IMR-90 (cell line): ENCODE data around the gene FEN1. TPM values are rescaled to one million over a fixed set of nuclear protein-coding genes. Genes with fewer than 3 reads are reported as not detected.

Experiments used
- ATAC-seq: fragments of 200-7000 bp; cut with Tn5 transposase; 2 replicates; pipeline ENCODE4 v1.9.1; 2020; ENCODE audit warnings: low read depth, mild to moderate bottlenecking, moderate library complexity
- BruUV-seq: library from RNA; stranded (reverse); fragments of 400-500 nt; replicated peaks from 2 replicates; lab custom pipeline; 2021; lab: Mats Ljungman, UMichigan
- CTCF ChIA-PET: fragments of 300-600 bp; formaldehyde crosslinking; extraction: SDS; loops from one replicate; lab custom pipeline; 2021; ENCODE audit warnings: antibody characterized with exemption; lab: Yijun Ruan, JAX
- POLR2A ChIA-PET: fragments of 300-600 bp; sonication (Branson Sonifier 250); formaldehyde crosslinking; loops from one replicate; lab custom pipeline; 2022; ENCODE audit warnings: antibody characterized with exemption; ENCODE audit not compliant: unreplicated experiment; lab: Charles Lee
- DNase-seq: peaks from one replicate; pipeline ENCODE4 v3.0.0; 2013
- H2AFZ ChIP-seq: replicated peaks from 2 replicates; pipeline ENCODE3; 2013; ENCODE audit warnings: low read length, mild to moderate bottlenecking; ENCODE audit not compliant: poor library complexity
- H2AK5ac ChIP-seq: 2 replicates; pipeline ENCODE4 v1.6.1; 2013; ENCODE audit warnings: low read depth, low read length, inconsistent platforms
- H2AK9ac ChIP-seq: replicated peaks from 2 replicates; pipeline ENCODE3; 2013; ENCODE audit warnings: mild to moderate bottlenecking, low read depth, low read length, moderate library complexity; ENCODE audit not compliant: poor library complexity
- H2BK120ac ChIP-seq: 2 replicates; pipeline ENCODE4 v1.6.1; 2013; ENCODE audit warnings: low read depth, low read length, inconsistent platforms
- H2BK15ac ChIP-seq: 3 replicates; pipeline ENCODE4 v1.6.1; 2013; ENCODE audit warnings: low read depth, low read length, inconsistent platforms
- H2BK20ac ChIP-seq: 2 replicates; pipeline ENCODE4 v1.6.1; 2013; ENCODE audit warnings: low read depth, mild to moderate bottlenecking, inconsistent platforms, low read length, moderate library complexity
- H2BK5ac ChIP-seq: 2 replicates; pipeline ENCODE4 v1.6.1; 2013; ENCODE audit warnings: mild to moderate bottlenecking, low read depth, low read length, inconsistent platforms; ENCODE audit not compliant: poor library complexity, severe bottlenecking
- H3K14ac ChIP-seq: replicated peaks from 2 replicates; pipeline ENCODE4 v1.6.1; 2013; ENCODE audit warnings: low read depth, low read length, inconsistent platforms
- H3K18ac ChIP-seq: 2 replicates; pipeline ENCODE4 v1.6.1; 2013; ENCODE audit warnings: low read depth, low read length, control low read depth
- H3K23ac ChIP-seq: 2 replicates; pipeline ENCODE4 v1.6.1; 2013; ENCODE audit warnings: low read depth, low read length, inconsistent platforms
- H3K27ac ChIP-seq: 2 replicates; pipeline ENCODE4 v1.5.1; 2013; ENCODE audit warnings: mild to moderate bottlenecking, control low read depth, low read length; ENCODE audit not compliant: insufficient read depth
- H3K27me3 ChIP-seq: 2 replicates; pipeline ENCODE4 v1.6.1; 2013; ENCODE audit warnings: low read length; ENCODE audit not compliant: control insufficient read depth, insufficient read depth
- H3K36me3 ChIP-seq: 2 replicates; pipeline ENCODE4 v1.6.1; 2013; ENCODE audit warnings: low read length, mixed read lengths; ENCODE audit not compliant: control insufficient read depth, insufficient read depth
- H3K4ac ChIP-seq: 2 replicates; pipeline ENCODE4 v1.6.1; 2013; ENCODE audit warnings: low read depth, low read length, inconsistent platforms
- H3K4me1 ChIP-seq: 2 replicates; pipeline ENCODE4 v1.6.1; 2013; ENCODE audit warnings: low read length, mixed read lengths; ENCODE audit not compliant: control insufficient read depth, insufficient read depth
- H3K4me2 ChIP-seq: 2 replicates; pipeline ENCODE4 v1.6.1; 2013; ENCODE audit warnings: low read depth, mild to moderate bottlenecking, control low read depth, low read length, moderate library complexity
- H3K4me3 ChIP-seq: 2 replicates; pipeline ENCODE4 v1.5.1; 2013; ENCODE audit warnings: low read depth, mild to moderate bottlenecking, control low read depth, low read length, moderate library complexity; ENCODE audit not compliant: insufficient read depth
- H3K56ac ChIP-seq: 2 replicates; pipeline ENCODE4 v1.6.1; 2013; ENCODE audit warnings: low read length, inconsistent platforms; ENCODE audit not compliant: insufficient read depth; ENCODE audit errors: extremely low read depth
- H3K79me1 ChIP-seq, 2 experiments: 2 replicates each; pipeline ENCODE4 v1.6.1; 2013; ENCODE audit warnings: low read length in 2 of 2, inconsistent platforms in 1 of 2, low read depth in 1 of 2
- H3K9ac ChIP-seq: 2 replicates; pipeline ENCODE4 v1.6.1; 2013; ENCODE audit warnings: low read depth, low read length, control low read depth
- H3K9me1 ChIP-seq: 2 replicates; pipeline ENCODE4 v1.6.1; 2013; ENCODE audit warnings: low read length, inconsistent platforms; ENCODE audit not compliant: insufficient read depth
- H3K9me3 ChIP-seq: 2 replicates; pipeline ENCODE4 v1.6.1; 2013; ENCODE audit warnings: low read length; ENCODE audit not compliant: control insufficient read depth, insufficient read depth
- H4K20me1 ChIP-seq: 2 replicates; pipeline ENCODE4 v1.6.1; 2013; ENCODE audit warnings: low read length, inconsistent platforms; ENCODE audit not compliant: insufficient read depth
- H4K5ac ChIP-seq: 2 replicates; pipeline ENCODE4 v1.6.1; 2013; ENCODE audit warnings: mild to moderate bottlenecking, low read depth, low read length, control low read depth
- H4K8ac ChIP-seq, 2 experiments: 2 replicates each; pipeline ENCODE4 v1.6.1; 2013; ENCODE audit warnings: low read depth in 2 of 2, low read length in 2 of 2, control low read depth in 1 of 2, inconsistent platforms in 1 of 2
- H4K91ac ChIP-seq: 2 replicates; pipeline ENCODE4 v1.6.1; 2013; ENCODE audit warnings: low read depth, low read length, inconsistent platforms; ENCODE audit not compliant: insufficient read depth
- BHLHE40 ChIP-seq: fragments of 150-350 bp; IDR thresholded peaks from 2 replicates; pipeline ENCODE4 v1.6.1; 2016; ENCODE audit warnings: mild to moderate bottlenecking, low read depth, low read length
- CTCF ChIP-seq: conservative IDR thresholded peaks from 2 replicates; pipeline ENCODE4 v1.5.1; 2012; ENCODE audit warnings: mild to moderate bottlenecking, low read depth, low read length, improper control_type of control experiment
- MAZ ChIP-seq: IDR thresholded peaks from 2 replicates; pipeline ENCODE4 v1.6.1; 2012; ENCODE audit warnings: low read depth, mild to moderate bottlenecking, low read length, improper control_type of control experiment, moderate library complexity, borderline replicate concordance
- MXI1 ChIP-seq: IDR thresholded peaks from 2 replicates; pipeline ENCODE4 v1.6.1; 2012; ENCODE audit warnings: low read depth, mild to moderate bottlenecking, low read length, moderate library complexity, borderline replicate concordance
- POLR2A ChIP-seq: IDR thresholded peaks from 2 replicates; pipeline ENCODE4 v1.6.1; 2012; ENCODE audit warnings: mild to moderate bottlenecking, low read depth, low read length
- RCOR1 ChIP-seq: IDR thresholded peaks from 2 replicates; pipeline ENCODE4 v1.6.1; 2012; ENCODE audit warnings: mild to moderate bottlenecking, low read length, improper control_type of control experiment; ENCODE audit not compliant: insufficient replicate concordance
- RFX5 ChIP-seq: IDR thresholded peaks from 2 replicates; pipeline ENCODE4 v1.8.0; 2012; ENCODE audit warnings: low read depth, mild to moderate bottlenecking, low read length, moderate library complexity
- WGBS, 2 experiments: methylation state at CpG; one replicate each; pipeline versions ENCODE4 v1.1.5 to v1.1.7; 2013; ENCODE audit warnings: missing lambda C conversion rate in 2 of 2; ENCODE audit not compliant: insufficient read length in 1 of 2; ENCODE audit errors: extremely low coverage in 2 of 2; 5-methylcytosine and 5-hydroxymethylcytosine counted together
- dilution Hi-C: fragments of 300-500 bp; cut with HindIII; formaldehyde crosslinking; loops from one replicate; pipeline ENCODE4 v1.14.3; 2018; ENCODE audit warnings: low sequenced_read_pairs; ENCODE audit not compliant: unreplicated experiment
- in situ Hi-C: fragments of 300-500 bp; cut with MboI; formaldehyde crosslinking; loops from 3 replicates; pipeline ENCODE4 v1.14.3; 2019; ENCODE audit warnings: low sequenced_read_pairs, inconsistent platforms, mixed read lengths
- intact Hi-C: fragments of 100-400 bp; cut with micrococcal nuclease; formaldehyde crosslinking; loops from 2 replicates; pipeline ENCODE4 v1.10.0; 2022
- polyA plus RNA-seq, 3 experiments: library from polyadenylated mRNA; depleted of rRNA; stranded (reverse); fragments of >200 nt; gene quantifications; 2 replicates each; pipeline ENCODE4 v1.2.3, GENCODE V29; 2012; ENCODE audit warnings: low replicate concordance in 1 of 3
- total RNA-seq: library from RNA; depleted of rRNA; stranded (reverse); fragments of >200 nt; gene quantifications from 2 replicates; pipeline ENCODE4 v1.2.3, GENCODE V29; 2012

Gene FEN1
- total and polyA plus RNA-seq, 2 of the 4 experiments (the other 2 are of a cell fraction) = 23.0 to 41.9 TPM

GRCh38 chr11:61814247-61814957 is 21.7 kb downstream of the FEN1 start (continued):
- no peak for TF ChIP-seq RFX5
- no peak for TF ChIP-seq RCOR1

- TF ChIP-seq MXI1 (no peak; the same call in 1 of the 2 replicates), MAZ (peak; percentile 67; the same call in 1 of the 2 replicates), POLR2A (peak; percentile 49; the same call in 1 of the 2 replicates), BHLHE40 (peak; percentile 28; the same call in 1 of the 2 replicates), CTCF (no peak)
- Histone ChIP-seq H2BK15ac (peak overlapping the region; percentile 85; the same call in 2 of the 3 replicates), H3K4me2 (peak overlapping the region; percentile 98), H3K9me1 (peaks cover 14% of the 10 kb centered on the region), H2BK5ac (peak overlapping the region; percentile 84), H3K9me3 (no peaks in the 10 kb centered on the region), H2BK20ac (peak overlapping the region; percentile 96), H3K36me3 (peaks cover 25% of the 10 kb centered on the region), H4K5ac (peak overlapping the region; percentile 94), H2AK5ac (peak overlapping the region; percentile 94), H4K8ac (peak overlapping the region; percentile 89 to 98), H3K9ac (peak overlapping the region; percentile 84), H3K18ac (peak overlapping the region; percentile 40), H3K14ac (peak overlapping the region; percentile 99), H2AK9ac (peak overlapping the region; percentile 98), H2AFZ (peak overlapping the region; percentile 95), H3K27ac (peak overlapping the region; percentile 92), H3K23ac (peak overlapping the region; percentile 98), H3K4ac (peak overlapping the region; percentile 97), H3K56ac (peak overlapping the region; percentile 76), H3K79me1 (peaks cover 7 to 42% of the 10 kb centered on the region in 2 experiments; a peak in 3 of 4 replicates), H3K27me3 (no peaks in the 10 kb centered on the region), H3K4me3 (peak overlapping the region; percentile 86), H4K20me1 (no peaks in the 10 kb centered on the region; the same call in 1 of the 2 replicates), H3K4me1 (peaks cover 3% of the 10 kb centered on the region; the same call in 1 of the 2 replicates), H2BK120ac (peak overlapping the region; percentile 91), H4K91ac (peak overlapping the region; percentile 90)
- dilution Hi-C loops (no loop called here), in situ Hi-C loops (no loop called here), intact Hi-C loops (no loop called here)
- ATAC-seq (peak; percentile 88), DNase-seq (peak; percentile 95)
- BruUV-seq = no TSS peak
- 1% methylated on average over 44 of the region's 66 CpGs; no CpG with 5 or more reads in 1 of the 2 experiments for WGBS, 2 experiments
- POLR2A ChIA-PET = interaction anchor here (0.5 to 1.5 kb wide), 6 partner anchors 9 to 731 kb away, joined by 3 to 7 read pairs (median 4); partner anchors contain the start of genes AHNAK, FADS2 and INCENP
- CTCF ChIA-PET = interaction anchor here (0.7 to 1.4 kb wide), 5 partner anchors 10 to 293 kb away, joined by 3 read pairs; no protein-coding TSS in a partner anchor
Measured at GRCh38 chr11:61814958-61815789, 22.5 kb downstream of the FEN1 start.
